Measurements from ENCODE around the gene ANKUB1. TPM values are rescaled to one million over a fixed set of nuclear protein-coding genes. Genes with fewer than 3 reads are reported as not detected.
"Not testable (repeated sequence)": the region's sequence is repeated elsewhere in the genome, so short reads cannot be mapped to it uniquely, and the experiment has no call there.

ANKUB1 gene
- total RNA-seq, 1 experiment from 2014 or later: not detected

GRCh38 chr3:149830902-149831301 is 38.5 kb upstream of the ANKUB1 start:
- Histone ChIP-seq H2AFZ (ENCODE audit: low read depth, low read length, poor library complexity, severe bottlenecking) (no peak overlapping the region), H3K4me2 (ENCODE audit: low read length) (no peak overlapping the region), H3K9me3 (ENCODE audit: control insufficient read depth in 1 of 2, insufficient read depth in 1 of 2, low read depth in 1 of 2, low read length in 2 of 2) (peaks cover 20 to 21% of the 10 kb centered on the region in 2 experiments; a peak in 3 of 4 replicates), H3K36me3 (ENCODE audit: control insufficient read depth in 1 of 2, insufficient read depth in 2 of 2, low read length in 2 of 2) (0 out of 4 replicates have a peak, but pooled peaks cover 0 to 3% of the 10 kb centered on the region in 2 experiments), H3K27ac (ENCODE audit: low read depth, low read length) (no peak overlapping the region), H3K9me2 (ENCODE audit: insufficient read depth) (no peaks in the 10 kb centered on the region), H3K79me2 (ENCODE audit: insufficient read depth, low read length) (peaks cover 81% of the 10 kb centered on the region), H3K4me1 (ENCODE audit: control insufficient read depth in 1 of 2, insufficient read depth in 2 of 2, low read length in 2 of 2) (no peaks in the 10 kb centered on the region), H3K4me3 (replicated peaks in 1 of 2; ENCODE audit: low read depth in 1 of 2, low read length in 2 of 2) (no peak overlapping the region), H3K9ac (ENCODE audit: low read length) (no peak overlapping the region), H4K20me1 (ENCODE audit: insufficient read depth) (no peaks in the 10 kb centered on the region), H3K27me3 (ENCODE audit: insufficient read depth, low read length) (no peaks in the 10 kb centered on the region)
- intact Hi-C loops (cut with micrococcal nuclease): no loop called here
- DNase-seq (ENCODE audit: low read depth, low spot score) (no peak), ATAC-seq (no peak)
- POLR2A ChIA-PET: no interaction called here
- CTCF ChIA-PET: no interaction called here
- RAD21 ChIA-PET (ENCODE audit: low non-redundant PET in 1 of 2, low total read pairs in 2 of 2, uncharacterized antibody in 2 of 2, unreplicated experiment in 2 of 2): no interaction called here
- TF ChIP-seq SP1 (IDR thresholded peaks at IDR 0.05; ENCODE audit: low read depth) (no peak), CBX3 (IDR thresholded peaks at IDR 0.05; ENCODE audit: low read depth) (peak; percentile 65; the same call in 1 of the 2 replicates)
- BruUV-seq (replicated peaks): no TSS peak

GRCh38 chr3:149829631-149830030 is 37.3 kb upstream of the ANKUB1 start:
- H3K4me2 ChIP-seq (ENCODE audit: low read length); DNase-seq (ENCODE audit: low read depth, low spot score); RAD21 ChIA-PET (ENCODE audit: low non-redundant PET in 1 of 2, low total read pairs in 2 of 2, uncharacterized antibody in 2 of 2, unreplicated experiment in 2 of 2); POLR2A ChIA-PET; H3K27ac ChIP-seq (ENCODE audit: low read depth, low read length); H4K20me1 ChIP-seq (ENCODE audit: insufficient read depth); BruUV-seq (replicated peaks); ATAC-seq; H3K4me3 ChIP-seq (replicated peaks in 1 of 2; ENCODE audit: low read depth in 1 of 2, low read length in 2 of 2); H3K9ac ChIP-seq (ENCODE audit: low read length); H3K36me3 ChIP-seq (ENCODE audit: control insufficient read depth in 1 of 2, insufficient read depth in 2 of 2, low read length in 2 of 2); H3K9me2 ChIP-seq (ENCODE audit: insufficient read depth); H3K4me1 ChIP-seq (ENCODE audit: control insufficient read depth in 1 of 2, insufficient read depth in 2 of 2, low read length in 2 of 2); H3K27me3 ChIP-seq (ENCODE audit: insufficient read depth, low read length); CTCF ChIA-PET; H2AFZ ChIP-seq (ENCODE audit: low read depth, low read length, poor library complexity, severe bottlenecking); intact Hi-C loops (cut with micrococcal nuclease): not testable (repeated sequence)
- H3K79me2 ChIP-seq (ENCODE audit: insufficient read depth, low read length): peaks cover 84% of the 10 kb centered on the region
- H3K9me3 ChIP-seq (ENCODE audit: control insufficient read depth in 1 of 2, insufficient read depth in 1 of 2, low read depth in 1 of 2, low read length in 2 of 2): peaks cover 18 to 20% of the 10 kb centered on the region in 2 experiments; a peak in 3 of 4 replicates

GRCh38 chr3:149828390-149828789 is 36.0 kb upstream of the ANKUB1 start:
- BruUV-seq (replicated peaks): no TSS peak
- H3K4me2 ChIP-seq (ENCODE audit: low read length): no peak overlapping the region
- no peak overlapping the region for H3K4me3 ChIP-seq (replicated peaks in 1 of 2; ENCODE audit: low read depth in 1 of 2, low read length in 2 of 2)
- intact Hi-C loops (cut with micrococcal nuclease): no loop called here
- no peaks in the 10 kb centered on the region for H4K20me1 ChIP-seq (ENCODE audit: insufficient read depth)
- H3K9ac ChIP-seq (ENCODE audit: low read length): no peak overlapping the region
- H3K4me1 ChIP-seq (ENCODE audit: control insufficient read depth in 1 of 2, insufficient read depth in 2 of 2, low read length in 2 of 2): no peaks in the 10 kb centered on the region
- H3K36me3 ChIP-seq (ENCODE audit: control insufficient read depth in 1 of 2, insufficient read depth in 2 of 2, low read length in 2 of 2): 0 out of 4 replicates have a peak, but pooled peaks cover 0 to 3% of the 10 kb centered on the region in 2 experiments
- ATAC-seq: no peak
- ChIA-PET CTCF (no interaction called here), RAD21 (ENCODE audit: low non-redundant PET in 1 of 2, low total read pairs in 2 of 2, uncharacterized antibody in 2 of 2, unreplicated experiment in 2 of 2) (no interaction called here), POLR2A (no interaction called here)
- no peak overlapping the region for H3K27ac ChIP-seq (ENCODE audit: low read depth, low read length)
- no peaks in the 10 kb centered on the region for H3K27me3 ChIP-seq (ENCODE audit: insufficient read depth, low read length)
- DNase-seq (ENCODE audit: low read depth, low spot score): no peak
- H3K9me2 ChIP-seq (ENCODE audit: insufficient read depth): no peaks in the 10 kb centered on the region
- H3K9me3 ChIP-seq (ENCODE audit: control insufficient read depth in 1 of 2, insufficient read depth in 1 of 2, low read depth in 1 of 2, low read length in 2 of 2): peaks cover 11 to 12% of the 10 kb centered on the region in 2 experiments; a peak in 3 of 4 replicates
- no peak overlapping the region for H2AFZ ChIP-seq (ENCODE audit: low read depth, low read length, poor library complexity, severe bottlenecking)
- TF ChIP-seq ZNF274 (IDR thresholded peaks at IDR 0.05; ENCODE audit: low read depth, low read length): no peak
- TF ChIP-seq ELF1 (IDR thresholded peaks at IDR 0.05; ENCODE audit: borderline replicate concordance, low read depth): no peak
- no peak for TF ChIP-seq ZFX (IDR thresholded peaks at IDR 0.05)
- TF ChIP-seq SP1 (IDR thresholded peaks at IDR 0.05; ENCODE audit: low read depth): no peak
- TF ChIP-seq SIN3A (IDR thresholded peaks at IDR 0.05; ENCODE audit: low read depth): no peak
- no peak for TF ChIP-seq EZH2 (IDR thresholded peaks at IDR 0.05)
- no peak for TF ChIP-seq SRF (IDR thresholded peaks at IDR 0.05; ENCODE audit: low read depth)
- peaks cover 84% of the 10 kb centered on the region for H3K79me2 ChIP-seq (ENCODE audit: insufficient read depth, low read length)

Measured in HCT116 (cell line).